NOMO-1 treated with dmso at 0.1 percent for 144 hours (cell line): ENCODE measurements around the gene APIP.

Source experiments
- DNase-seq: peaks from one replicate; lab custom pipeline; 2025; ENCODE audit not compliant: unreplicated experiment; lab: John Stamatoyannopoulos, UW

APIP gene, protein sequence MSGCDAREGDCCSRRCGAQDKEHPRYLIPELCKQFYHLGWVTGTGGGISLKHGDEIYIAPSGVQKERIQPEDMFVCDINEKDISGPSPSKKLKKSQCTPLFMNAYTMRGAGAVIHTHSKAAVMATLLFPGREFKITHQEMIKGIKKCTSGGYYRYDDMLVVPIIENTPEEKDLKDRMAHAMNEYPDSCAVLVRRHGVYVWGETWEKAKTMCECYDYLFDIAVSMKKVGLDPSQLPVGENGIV

DNA sequence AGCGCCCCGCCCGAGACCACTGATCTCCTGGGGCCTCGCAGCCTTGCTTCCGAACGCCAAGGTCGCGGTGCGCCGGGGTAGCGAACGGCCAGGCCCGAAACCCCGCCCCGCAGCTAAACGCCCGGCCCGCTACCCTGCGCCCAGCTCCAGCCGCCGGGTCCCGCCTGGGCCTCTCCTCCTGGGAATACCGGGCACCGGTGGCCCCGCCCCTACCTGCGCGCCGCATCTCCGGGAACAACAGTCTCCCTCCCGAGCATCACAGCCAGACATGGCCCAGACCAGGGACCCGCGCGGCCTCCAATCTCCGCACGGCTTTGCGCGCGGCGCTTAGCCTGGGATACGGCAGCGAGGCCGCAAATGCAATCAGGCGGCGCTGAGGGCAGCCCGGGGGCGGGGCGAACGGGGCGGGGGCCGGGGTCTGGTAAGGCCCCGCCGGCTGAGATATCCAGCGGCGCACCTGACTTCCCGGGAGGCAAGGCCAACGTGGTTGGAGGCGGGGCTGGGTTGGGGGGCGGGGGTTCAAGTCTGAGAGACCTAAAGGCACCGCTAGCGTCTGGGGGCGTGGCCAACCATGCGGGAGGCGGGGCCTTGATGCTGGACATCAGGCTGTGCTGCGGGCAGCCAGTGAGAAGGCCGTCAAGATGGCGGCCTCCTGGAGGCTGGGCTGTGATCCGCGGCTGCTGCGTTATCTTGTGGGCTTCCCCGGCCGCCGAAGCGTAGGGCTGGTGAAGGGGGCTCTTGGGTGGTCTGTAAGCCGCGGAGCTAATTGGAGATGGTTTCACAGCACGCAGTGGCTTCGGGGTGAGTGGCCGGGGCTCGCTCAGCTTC lies at the start of gene APIP, which contains the start of gene PDHX:
TSS of gene APIP (minus strand) at position 365 of the 828 bp plus-strand sequence. CDS start at position 270, 95 bp downstream.
TSS of gene PDHX (plus strand) at position 604 of the 828 bp plus-strand sequence. CDS start at position 642, 38 bp downstream.
- peak; percentile 83 for DNase-seq

DNA sequence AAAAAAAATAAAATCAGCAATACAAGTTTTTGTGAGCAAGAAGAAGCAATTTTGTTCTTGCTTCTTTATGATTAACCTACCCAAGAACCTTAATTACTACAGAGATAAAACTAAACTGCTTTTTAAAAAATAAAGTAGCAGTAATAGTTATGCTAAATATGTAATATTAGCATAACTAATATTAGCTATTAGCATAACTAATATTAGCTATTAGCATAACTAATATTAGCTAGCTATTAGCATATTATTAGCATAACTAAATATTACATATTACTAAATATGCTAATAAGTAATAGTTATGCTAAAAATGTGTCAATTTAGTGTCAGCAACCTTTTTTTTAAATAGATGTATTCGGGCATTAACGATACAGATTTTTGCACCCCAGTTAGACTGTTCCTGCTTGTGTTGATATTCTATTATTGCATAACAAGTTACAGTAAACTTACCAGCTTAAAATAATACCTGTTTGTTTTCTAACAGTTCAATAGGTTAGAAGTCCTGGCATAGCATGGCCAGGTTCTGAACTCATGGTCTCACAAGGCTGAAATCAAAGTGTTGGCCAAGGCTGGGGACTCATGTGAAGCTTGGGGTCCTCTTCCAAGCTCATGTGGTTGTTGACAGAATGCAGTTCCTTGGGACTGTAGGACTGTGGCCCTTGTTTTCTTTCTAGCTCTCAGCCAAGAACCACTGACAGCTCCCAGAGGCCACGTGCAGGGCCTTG lies 48.6 kb upstream of the APIP start:
- DNase-seq = no peak

DNA sequence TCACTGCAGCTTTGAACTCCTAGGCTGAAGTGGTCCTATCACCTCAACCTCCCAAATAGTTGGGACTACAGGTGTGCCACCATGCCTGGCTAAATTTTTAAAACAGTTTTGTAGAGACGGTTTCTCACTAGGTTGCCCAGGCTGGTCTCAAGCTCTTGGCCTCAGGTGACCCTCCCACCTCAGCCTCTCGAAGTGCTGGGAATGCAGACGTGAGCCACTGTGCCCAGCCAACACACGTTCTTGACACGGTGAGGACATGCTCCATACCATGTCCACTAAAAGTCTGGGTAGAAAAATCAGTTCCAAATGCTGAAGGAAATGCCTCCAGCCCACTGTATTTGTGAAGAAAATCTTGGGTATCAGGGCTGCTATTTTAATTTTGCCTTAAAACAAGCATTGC lies 47.2 kb upstream of the APIP start:
- DNase-seq = no peak

DNA sequence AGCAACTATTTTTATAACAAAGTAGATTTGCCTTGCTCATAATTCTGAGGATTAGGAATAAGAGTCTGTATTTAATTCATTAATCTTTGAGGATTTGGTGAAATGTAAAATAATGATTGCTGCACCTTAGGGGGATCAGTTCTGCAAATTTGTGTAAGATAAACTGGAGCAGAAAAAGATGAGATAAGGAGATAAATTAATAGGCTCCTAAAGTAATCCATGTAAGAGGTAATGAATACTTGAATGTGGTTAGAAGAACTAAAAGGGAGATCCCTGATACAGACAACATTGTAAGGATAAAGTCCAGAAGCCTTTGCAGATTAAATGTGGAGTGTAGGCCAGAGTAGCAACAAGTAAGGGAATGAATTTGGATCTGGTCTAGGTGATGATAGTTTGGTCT lies 45.9 kb upstream of the APIP start:
- no peak for DNase-seq

DNA sequence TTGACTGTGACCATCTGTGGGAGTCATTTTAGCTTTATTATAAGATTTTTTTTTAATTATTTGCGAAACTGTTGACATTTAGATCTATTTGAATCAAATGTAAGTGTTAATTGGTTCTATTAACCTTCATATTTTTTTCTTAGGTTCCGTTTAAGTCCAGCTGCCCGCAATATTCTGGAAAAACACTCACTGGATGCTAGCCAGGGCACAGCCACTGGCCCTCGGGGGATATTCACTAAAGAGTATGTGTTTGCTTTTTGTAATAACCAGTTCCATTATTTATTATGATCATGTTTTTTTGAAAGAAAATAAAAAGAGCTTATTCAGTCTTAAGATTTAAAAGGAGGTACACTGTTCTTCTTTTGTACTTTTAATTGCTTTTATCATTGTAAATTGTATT lies 44.1 kb upstream of the APIP start:
- no peak for DNase-seq

DNA sequence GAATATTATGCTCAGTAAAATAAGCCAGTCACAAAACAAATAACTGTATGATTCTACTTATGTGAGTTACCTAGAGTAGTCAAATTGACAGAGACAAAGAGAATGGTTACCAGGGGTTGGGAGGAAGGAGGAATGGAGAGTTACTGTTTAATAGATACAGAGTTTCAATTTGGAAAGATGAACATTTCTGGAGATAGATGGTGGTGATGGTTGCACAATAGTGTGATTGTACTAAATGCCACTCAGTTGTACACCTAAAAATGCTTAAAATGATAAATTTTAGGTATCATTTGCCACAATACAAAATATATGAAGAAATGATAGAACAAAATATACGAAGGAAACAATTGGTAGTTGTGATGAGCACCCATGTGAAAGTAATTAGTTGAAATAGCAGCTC lies 43.6 kb upstream of the APIP start:
- no peak for DNase-seq

DNA sequence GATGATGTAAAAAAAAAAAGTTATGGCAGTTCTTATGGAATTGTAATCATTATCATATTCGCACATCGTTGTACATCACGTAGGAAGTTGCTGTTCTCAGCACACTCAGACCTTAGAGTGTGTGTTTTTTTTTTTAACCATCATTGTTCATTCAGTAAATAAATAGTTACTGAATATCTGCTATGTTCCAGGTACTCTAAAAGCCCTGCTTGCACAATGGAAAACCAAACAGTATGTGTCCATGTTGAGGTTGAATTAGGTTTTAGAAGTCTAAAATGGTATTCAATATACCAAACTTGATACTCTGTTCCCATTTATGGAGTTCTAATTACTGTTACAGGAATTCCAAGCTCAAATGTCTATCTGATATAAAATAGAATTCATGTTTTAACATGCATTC lies 41.4 kb upstream of the APIP start:
- DNase-seq = no peak

DNA sequence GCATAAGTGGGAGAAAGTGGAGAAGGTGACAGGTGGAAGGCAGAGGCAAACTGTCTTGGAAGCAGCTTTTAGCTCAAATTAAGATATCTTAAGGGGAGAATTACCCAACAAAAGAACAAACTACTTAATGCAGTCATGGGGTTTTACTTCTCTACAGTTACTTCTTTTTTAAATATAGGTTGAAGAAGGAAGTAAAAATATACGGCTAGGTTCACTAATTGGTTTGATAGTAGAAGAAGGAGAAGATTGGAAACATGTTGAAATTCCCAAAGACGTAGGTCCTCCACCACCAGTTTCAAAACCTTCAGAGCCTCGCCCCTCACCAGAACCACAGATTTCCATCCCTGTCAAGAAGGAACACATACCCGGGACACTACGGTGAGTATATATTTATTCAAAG lies 41.0 kb upstream of the APIP start:
- no peak for DNase-seq

DNA sequence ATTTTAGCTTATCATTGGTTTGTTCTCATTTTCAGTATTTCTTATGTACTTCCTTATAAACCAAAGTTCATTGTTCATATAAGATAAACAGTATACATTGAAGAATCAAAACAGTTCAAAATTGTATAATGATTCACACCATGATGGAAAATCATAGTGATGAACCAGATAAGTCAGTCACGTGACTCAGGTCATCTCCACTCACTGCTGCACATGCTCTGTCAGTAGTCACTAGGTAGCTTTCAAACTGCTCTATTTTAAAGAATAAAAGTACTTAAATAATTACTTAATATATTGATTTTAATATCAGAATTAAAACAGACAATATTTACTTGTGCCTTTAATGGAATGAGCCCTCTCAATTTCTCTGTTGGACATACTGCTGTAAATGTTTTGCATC lies 37.8 kb upstream of the APIP start:
- no peak for DNase-seq

DNA sequence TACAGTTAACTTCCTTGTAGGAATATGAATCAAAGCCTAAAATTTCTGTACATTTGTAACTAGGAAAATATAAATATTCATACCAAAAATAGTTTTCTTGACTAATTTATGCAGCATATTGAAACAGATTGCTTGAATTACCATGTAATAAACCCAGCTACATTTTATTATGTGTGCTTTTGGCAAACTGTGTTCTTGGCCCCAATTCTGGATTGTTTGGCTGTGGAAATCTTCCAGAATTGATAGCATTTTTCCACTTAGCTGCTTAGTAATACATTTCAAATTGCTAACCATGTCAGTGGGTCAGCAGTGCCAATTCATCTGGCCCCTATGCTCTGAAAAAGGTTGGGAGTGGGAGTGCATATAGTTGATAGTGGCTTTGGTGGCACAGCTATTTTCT lies 32.5 kb upstream of the APIP start:
- no peak for DNase-seq

DNA sequence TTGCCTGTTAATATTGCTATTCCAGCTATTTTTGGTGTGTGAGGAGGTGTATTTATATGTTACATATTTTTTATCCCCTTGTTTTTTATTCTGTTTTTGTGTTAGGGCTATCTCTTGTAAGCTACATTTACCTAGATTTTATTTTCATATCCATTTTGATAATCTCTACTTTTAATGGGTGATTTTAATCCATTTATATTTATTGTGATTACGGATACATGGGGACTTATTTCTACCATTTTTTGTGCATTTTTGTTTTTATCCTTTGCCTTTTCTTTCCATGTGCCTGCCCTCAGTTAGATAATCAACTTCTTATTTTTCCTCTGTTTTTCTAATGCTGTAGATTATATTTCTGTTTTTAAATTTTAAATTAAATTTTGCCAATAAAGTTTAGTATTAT lies 28.5 kb upstream of the APIP start:
- no peak for DNase-seq

DNA sequence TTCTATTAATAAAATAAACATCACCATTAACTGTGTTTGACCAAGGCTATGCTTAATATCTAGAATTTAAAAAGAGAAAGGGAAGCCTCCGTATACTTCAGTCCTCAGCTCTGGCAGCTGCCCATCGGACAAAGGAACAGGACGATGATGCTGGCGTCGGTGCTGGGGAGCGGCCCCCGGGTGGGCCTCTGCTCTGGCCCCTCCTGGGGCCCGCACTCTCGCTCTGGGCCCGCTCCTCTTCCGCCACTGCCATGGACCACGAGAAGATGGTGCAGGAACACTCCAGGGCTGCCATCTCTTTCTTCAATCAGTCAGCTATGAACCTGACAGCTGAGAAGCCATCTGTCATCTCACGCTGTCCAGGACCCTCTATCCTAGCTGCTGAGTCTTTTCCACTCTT lies 25.5 kb upstream of the APIP start:
- no peak for DNase-seq

DNA sequence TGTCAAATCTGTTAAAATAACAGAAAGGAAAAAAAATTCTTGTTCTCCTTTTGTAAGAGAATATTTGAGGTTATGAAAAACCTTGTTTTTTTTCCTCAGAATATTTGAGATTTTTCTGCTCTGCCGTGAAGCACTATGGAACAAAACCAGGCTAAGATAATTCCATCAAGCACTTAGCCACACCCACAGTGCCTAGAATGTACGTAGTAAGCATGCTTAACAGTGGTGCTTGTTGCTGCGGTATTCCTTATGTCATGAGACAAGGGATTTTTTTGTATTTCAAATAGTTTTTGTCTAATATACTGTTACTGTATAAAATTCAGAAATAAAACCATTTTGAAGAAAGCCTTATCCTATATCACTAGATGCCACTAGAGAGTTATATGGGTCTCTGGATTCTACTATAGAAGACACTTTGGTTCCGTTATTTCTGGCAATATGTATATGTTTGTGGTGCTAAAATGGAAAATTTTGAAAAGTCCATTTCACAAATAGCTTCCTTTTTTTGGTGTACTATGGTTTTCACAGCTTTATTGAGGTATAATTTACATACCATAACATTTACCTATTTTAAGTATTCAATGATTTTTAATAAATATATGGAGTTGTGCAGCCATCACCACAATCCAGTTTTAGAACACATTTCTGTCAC lies 24.0 kb upstream of the APIP start:
- no peak for DNase-seq

DNA sequence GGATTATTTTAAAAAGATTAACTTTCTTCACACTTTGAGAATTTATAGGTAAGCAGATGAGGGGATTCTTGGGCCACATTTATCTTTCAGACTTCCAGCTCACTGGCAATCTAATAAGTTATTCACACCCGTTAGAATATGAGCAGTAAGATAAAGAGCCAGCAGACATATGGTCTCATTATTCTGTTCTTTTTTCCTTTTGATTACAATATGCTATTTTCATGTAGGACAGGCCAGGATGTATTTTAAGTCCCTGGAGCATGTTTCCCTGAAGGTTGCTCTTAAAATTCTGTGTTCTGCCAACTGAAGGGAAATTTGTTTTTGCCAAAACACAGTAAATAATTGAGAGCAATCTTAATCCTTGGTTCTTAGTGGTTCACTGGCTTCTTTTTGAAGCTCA lies 22.4 kb upstream of the APIP start:
- no peak for DNase-seq

DNA sequence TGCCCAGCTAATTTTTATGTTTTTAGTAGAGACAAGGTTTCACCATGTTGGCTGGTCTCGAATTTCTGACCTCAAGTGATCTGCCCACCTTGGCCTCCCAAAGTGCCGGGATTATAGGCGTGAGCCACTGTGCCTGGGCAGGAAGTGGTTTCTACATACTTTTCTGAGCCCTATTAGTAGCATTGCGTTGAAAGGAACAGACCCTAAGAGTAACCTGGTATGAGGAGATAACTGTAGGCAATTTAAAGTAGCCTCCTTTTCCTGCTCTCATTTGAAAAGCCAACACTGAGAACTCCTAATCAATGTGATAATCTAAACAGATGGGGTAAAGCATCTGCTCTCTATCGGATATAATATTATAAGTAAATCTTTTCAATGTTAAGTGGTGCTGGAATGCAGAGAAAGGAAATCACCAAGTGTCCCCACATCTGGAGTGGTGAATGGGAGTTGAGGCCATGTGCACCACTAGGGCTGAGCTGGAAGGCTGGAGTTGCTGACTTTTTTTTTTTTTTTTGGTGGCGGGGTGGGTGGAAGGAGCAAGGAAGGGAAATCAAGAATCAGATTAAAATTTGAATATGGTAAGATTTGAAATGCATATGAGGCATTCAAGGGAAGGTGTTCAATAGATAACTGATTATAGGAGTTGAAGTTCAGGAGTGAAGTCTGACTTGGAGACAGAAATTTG lies 20.9 kb upstream of the APIP start:
- DNase-seq = no peak

DNA sequence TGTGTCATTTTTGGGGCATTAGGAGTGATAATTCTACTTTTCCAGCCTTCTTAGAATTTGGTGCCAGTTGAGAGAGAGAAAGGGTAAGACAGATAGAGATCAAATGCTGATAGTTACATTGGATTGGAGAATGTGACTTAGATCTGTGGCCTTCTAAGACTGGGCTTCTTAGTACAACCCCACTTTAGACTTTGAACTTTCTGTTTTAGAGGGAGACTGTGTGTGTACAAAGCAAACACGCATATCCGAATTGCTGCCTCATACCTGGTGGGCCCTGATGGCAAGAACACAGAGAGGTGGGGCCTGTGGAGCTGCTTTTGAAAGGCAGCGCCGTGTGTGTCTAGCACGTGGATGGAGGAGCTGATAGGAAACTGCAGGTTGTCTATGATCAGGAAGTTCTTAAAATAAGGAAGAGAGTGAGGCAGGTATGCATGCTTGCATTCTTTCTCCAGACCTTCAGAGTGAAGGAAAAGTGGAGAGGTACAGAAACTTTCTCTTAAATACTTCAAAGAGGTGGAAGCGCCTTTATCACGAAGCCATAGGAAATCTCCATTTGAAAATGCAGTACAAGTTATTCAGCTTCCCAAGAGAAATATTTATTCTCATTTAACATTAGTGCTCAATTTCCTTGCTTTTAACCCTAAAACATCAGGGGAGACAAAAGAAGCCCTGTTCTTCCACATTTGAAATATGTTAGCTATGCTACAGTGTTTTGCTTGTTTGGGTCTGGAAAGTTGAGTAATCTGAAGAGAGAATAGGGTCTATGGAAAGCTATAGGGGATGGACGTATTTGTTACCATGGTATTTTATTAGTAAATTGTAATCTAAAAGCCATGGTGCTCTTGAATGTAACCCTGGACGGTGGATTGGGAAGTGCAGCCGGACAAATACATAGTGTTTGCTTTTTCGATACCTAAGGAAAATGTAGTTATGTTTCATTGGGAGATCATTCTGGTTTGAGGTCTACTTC lies 13.9 kb upstream of the APIP start:
- DNase-seq = no peak

DNA sequence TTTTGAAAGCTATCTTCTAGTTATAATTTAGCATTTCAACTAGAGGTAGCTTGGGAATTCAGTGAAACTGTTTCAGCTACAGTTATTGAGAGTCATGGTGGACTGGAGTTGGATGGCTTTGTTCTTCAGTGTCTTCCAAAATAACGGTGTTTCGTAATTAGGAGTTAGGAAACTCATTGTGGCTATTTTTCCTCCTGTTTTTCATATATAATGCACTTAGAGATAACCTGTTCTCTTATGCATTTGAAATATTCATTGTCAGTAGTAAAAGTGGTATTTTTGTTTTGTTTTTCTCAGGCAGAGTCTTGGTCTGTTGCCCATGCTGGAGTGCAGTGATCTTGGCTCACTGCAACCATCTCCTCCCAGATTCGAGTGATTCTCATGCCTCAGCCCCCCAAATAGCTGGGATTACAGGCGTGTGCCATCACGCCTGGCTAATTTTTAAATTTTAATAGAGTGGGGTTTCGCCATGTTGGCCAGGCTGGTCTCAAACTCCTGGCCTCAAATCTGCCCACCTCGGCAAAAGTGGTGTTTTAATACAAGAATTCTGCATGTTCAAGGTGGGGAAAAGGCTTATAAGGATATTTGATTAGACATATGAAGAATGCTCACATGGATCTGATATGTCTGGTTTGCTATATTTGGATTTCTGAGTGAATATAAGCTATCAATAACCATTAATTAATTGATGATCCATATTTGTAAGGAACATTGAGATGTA lies 12.9 kb upstream of the APIP start:
- no peak for DNase-seq

DNA sequence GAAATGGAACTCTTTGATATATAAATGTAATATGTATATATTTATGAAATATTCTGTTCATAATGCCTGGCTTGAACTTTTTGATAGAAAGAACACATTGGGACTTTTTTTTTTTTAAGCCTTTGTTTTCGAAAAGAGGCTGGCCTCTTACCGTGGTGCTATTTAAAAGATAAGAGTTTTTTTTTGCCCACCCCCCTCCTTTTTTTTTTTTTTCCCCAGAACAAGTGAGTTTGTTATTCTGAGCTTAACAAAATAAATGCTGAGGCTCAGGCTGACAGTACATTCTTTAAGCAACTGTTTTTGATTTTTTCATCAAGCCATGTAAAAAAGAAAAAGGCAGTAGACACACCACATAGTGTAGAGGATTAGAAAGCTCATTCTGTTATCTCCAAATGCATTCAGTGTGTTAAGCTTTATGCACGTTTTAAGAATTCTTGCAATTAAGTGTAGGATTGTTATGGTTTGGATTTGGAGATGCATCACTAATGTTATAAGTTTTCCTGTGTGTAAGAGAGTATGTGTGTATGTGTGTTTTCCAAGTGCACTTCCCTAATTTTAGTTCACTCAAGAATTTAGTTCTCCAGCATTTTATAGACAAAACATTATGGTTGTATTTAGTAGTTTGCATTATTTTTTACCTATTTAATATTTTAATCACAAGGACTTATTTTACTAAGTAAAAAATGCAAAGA lies 12.2 kb upstream of the APIP start:
- DNase-seq = no peak

DNA sequence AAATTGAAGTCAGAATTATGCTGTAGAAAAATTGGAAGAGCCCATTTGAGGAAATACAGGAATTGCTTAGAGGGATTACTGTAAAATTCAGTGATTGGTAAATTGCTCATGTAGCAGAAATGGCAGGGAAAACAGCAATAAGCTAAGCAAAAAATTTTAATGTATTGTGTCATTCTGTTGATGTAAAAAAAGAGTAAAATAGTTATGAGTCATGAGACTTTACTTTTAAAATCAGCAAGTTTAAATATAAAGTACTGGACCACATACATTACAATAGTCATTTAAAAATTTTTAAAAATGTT lies 10.6 kb upstream of the APIP start:
- DNase-seq = no peak
